T-helper 9 cell (primary cell): ENCODE results near the gene CNTNAP5.

Experiments
- DNase-seq: peaks from one replicate; pipeline ENCODE4 v3.0.0-alpha.2; 2020

Gene CNTNAP5

GRCh38 chr2:124159166-124159565 lies 134.1 kb downstream of the CNTNAP5 start:
- DNase-seq = no peak

DNA sequence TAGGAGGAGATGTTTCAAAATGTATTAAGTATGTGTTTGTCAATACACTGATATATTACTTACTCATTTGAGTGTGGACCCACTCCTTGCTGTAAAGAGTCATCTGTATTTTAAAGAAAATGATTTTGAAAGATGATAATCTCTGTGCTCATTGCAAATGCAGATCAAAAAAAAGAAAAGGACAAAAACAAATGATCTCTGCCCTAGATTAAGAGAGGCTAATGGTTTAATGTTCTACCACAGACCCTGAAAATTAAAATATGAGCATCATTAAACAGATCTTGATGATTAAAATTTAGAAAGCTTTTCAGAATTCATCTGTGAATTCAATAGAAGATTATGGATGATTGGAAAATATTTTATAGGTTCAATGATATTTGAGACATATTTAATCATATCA lies 136.5 kb downstream of the CNTNAP5 start:
- no peak for DNase-seq

DNA sequence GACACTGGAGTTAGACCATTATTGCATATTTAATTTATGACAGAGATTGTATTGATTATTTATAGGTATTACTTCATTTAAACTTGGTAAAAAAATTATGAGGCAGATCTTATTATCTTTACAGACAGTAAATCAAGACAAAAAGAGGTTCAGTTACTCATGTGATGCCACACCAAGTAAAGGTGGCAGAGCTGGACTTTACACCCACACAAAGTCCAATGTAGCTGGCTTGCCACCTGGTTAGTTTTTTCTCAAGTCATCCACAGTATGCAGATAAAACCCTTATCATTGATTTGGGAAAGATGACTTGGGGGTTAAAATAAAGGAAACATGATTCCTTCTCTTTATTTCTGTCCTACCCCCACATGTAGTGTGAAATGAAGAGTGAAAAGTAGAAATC lies 137.2 kb downstream of the CNTNAP5 start:
- DNase-seq = no peak

DNA sequence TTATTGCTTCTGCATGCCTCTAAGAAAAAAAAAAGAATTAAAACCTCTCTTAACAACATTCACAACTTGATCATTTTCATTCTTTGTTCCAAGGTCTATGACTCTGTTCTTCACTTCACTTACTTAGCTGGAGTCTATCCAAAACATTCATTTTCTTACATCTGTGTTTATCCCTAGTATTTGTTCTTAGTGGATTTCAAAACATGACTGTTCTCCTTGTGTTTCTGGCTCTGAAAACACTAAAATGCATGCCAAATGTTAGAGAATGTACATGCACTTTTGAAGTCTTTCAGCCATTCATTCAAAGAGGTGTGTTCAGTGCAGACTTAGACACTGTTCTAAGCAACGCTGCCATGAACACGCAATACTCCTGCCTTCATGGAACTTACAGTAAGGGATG lies 138.8 kb downstream of the CNTNAP5 start:
- no peak for DNase-seq

DNA sequence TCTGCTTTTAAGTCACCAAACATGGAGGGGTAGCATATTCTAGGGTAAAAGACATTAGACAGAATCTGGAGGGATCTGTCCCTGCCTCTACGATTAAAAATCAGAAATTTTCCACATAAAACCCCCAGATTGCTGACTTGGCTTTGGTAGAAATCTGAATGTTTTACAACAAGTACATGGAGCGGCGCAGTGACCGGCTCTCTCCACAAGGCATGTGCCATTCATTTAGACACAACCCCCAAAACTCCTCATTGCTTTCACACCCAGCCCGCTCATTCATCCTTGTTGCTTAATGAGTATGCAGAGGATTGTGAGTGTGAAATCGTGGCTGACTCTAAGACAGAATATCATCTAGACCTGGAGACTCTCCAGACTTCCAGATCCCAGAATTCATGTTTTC lies 140.6 kb downstream of the CNTNAP5 start:
- DNase-seq = no peak

DNA sequence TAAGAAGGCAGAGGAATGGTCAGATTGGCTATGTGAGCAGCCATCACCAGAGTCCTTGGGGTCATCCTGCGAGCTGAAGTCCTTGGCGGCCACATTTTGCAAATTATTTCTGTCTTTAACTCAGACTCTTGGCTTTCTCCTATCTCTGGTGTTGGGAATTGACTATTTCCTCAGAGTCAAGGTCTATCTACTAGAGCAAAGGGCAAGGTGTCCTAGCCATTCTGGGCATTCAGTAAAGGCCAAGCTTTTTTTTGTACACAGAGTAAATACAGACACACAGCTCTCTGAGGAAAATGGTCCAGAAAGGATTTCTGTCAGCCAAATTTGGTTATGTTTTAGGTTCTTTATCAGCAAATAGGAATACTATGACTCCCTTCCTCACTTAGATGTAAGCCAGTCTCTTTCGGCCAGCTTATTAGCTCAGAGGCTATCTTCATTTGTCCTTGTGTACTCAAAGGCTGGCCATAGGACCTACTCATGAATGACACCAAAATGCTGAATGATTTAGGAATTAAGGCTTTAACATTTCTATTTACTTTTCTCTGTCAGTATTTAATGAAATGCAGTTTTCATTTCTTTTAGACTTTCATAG lies 146.5 kb downstream of the CNTNAP5 start:
- DNase-seq = no peak

DNA sequence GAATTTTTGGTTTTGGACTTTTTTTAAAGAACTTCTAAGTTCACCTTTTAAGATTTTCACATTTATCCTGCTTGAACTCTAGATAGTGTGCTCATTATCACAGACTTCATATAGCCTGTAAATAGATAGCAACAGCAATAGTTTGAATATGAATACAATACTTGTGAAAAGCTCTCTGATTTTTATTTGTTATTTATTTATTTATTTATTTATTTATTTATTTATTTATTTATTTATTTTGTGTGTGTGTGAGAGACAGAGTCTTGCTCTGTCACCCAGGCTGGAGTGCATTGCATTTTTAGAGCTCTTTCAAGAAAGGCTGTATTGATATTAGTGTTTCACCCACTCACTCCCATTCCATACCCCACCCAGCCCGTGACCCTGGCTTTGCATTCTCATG lies 153.6 kb downstream of the CNTNAP5 start:
- no peak for DNase-seq

GRCh38 chr2:124180635-124181034 lies 155.5 kb downstream of the CNTNAP5 start:
- no peak for DNase-seq

GRCh38 chr2:124186801-124187200 lies 161.7 kb downstream of the CNTNAP5 start:
- DNase-seq = no peak

DNA sequence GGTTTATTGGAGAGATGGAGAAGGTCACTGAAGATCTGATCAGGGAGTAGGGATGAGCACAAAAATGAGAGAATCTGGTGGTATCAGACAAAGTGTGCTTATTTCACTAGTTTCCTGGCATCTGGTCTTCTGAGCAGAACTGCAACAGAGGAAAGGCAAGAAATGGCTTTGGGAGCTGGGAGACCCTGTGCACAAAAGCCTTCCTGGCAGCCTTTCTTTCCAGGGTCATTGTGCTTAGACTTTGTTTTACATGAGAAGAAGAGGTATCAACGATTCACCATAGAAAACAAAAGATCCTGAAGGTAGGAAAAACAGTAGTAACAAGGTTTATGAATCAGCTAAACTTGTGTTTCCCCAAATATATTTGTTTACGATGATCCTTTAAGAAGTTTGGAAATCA lies 162.9 kb downstream of the CNTNAP5 start:
- no peak for DNase-seq

- DNase-seq = no peak
These were observed 168.6 kb downstream of the CNTNAP5 start for GRCh38 chr2:124193706-124194105.

- DNase-seq = no peak
These were observed 176.6 kb downstream of the CNTNAP5 start for GRCh38 chr2:124201713-124202112.

DNA sequence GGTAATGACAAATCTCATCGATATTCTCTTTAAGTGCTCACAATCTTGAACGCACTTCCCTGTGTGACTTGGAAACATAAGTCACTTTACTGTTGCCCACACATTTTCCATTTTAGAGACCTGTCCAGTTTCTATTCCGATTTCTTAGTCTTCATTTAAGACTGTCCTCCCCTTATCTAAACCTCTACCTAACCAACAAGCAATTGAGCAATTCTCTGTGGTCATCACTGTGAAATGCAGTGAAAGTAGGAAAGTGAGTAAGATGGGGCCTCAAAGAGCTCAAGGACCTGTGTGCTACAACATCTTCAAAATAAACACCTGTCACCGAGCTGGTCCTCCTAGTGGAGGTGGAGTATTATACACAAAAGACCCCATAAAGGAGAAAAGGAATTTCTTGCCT lies 184.4 kb downstream of the CNTNAP5 start:
- no peak for DNase-seq

- no peak for DNase-seq
These were observed 186.4 kb downstream of the CNTNAP5 start for GRCh38 chr2:124211461-124211860.

DNA sequence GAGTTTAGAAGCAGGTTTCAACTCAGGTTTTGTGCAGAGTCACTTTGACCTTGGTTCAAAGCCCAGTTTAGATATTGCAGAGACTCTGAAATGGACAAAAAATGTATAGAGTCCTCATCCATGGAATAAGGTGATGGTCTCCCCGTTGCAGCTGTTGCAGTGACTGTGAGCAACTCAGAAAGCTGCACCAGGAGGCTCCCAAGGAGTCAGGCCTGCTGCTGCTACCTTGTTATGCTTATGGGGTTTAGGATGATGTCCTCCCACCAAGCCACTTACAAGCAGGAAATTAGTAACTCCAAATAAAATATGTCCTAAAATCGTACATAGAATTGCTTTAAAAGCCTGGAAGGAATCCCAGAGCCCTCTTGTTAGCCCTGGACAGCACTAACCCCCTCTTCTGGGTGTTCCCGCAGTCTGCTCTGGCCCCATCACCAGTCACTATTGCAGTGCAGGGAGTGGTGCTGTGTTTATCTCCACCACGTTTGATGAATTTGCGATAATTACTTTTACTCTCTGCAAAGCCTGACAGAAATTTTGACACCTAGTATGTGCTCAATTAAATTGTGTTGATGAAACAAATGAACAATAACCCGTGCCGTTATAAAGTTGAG lies 189.0 kb downstream of the CNTNAP5 start:
- DNase-seq = no peak

DNA sequence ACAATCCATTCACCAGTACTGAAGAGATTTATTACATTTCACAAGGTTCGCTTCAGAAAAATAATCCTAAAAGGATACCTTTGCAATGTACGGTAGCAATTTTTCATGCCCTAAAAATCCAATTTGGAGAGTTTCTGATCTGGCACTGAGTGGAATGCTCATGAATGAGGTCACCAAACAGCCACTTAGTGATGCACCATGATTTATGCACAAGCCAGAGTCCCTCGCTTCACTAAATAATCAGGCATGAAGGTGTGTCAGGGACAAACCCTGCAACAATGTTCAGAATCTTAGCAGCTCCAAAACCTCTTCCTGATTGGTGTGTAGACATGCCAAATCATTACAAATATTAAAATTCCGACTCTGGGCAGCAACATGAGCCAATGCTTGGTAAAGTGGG lies 221.1 kb downstream of the CNTNAP5 start:
- no peak for DNase-seq

DNA sequence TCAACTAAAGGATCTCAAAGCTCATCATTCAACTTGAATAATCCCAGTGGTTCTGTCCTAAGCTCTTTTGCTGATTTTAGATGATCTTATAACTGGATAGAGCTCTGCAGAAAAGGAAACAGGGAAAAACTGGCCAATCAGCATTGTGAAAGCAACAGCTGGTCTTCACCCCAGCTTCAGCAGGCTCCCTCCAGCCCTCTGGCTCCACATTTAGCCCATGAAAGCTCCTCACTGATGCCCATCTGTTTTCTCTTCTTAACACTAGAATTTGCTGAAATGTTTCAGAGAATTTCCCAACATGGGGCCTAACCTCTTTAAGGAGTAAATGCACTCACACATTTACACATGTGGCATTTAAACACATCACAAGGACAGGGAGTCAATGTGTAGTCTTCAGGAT lies 223.3 kb downstream of the CNTNAP5 start:
- no peak for DNase-seq

GRCh38 chr2:124250433-124250832 lies 225.3 kb downstream of the CNTNAP5 start:
- no peak for DNase-seq

DNA sequence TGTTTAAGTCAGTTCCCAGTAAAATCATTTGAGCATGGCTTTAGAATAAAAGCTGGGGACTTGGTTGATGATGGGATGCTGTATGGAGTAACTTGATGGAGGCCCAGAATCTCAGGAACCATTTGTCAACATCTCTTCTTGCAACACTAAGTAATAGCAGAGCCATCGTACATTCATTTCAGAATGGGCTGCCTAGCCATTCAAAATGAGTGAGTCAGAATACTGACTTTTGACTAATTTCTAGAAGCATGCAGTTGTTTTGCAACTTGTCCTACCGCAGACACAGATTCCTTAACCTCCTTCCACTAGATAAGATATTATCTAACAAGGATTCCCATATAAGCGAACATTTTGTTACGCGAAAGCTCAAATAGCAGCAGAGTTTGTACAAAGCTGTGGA lies 229.5 kb downstream of the CNTNAP5 start:
- DNase-seq = no peak

DNA sequence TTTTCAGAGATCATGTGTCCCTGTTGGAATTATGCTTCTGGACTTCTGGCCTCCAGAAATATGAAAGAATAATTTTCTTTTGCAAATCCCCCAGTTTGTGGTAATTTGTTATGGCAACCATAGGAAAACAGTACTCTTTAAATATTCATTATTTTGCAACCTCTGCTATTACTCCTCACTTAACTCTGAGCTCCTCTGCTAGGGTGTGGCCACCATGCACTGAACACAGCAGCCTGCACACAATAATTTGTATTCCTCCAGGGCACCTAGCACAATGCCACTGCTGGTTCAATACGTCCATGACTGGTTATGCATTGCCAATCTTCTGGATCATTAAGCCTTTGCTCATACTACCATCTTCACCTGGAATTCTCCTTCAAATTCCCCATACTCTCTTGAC lies 232.0 kb downstream of the CNTNAP5 start:
- no peak for DNase-seq

GRCh38 chr2:124258140-124258880 lies 233.2 kb downstream of the CNTNAP5 start:
- DNase-seq = no peak

DNA sequence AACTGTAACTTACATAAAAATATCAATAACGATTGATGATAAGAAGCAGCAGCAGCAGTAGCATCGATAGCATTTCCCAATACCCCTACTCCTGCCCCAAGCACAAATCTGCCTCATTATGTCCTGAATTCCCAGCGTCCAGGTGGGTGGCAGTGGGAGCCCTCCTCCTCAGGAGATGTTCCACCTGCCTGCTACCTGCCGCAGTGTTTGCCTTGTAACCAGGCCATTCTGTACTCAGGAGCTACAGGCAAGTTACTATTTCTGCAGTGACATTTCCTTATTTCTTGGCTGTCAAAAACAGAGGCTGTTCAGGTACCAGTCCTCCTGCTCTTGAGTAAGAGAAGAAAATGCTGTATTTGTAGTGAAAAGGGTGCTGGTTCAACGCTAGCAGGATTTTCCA lies 236.4 kb downstream of the CNTNAP5 start:
- DNase-seq = no peak

DNA sequence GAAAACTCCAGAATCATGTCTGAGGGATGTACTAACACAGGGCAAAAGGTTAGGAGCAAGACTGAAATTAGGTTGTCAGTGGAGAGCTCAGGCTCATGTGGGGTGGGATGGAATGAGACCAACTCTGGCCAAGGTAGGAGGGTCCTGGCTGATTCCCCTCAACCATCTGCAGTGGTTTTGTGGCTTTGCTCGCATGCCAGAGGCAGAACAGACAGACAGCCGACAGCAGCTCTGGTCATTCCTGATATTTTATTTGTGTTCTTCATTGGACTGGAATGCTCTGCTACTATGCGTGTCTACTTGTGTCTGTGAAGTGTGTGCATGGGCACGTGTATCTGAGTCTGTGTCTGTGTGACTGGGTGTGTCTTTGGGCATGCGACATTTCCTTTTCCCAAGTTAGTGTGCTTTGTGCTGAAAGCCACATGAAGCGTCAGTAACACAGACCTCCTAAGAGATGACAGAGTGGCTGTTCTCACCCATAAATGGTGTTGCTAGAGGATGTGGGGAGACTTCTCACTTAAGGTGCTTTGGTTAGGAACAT lies 239.5 kb downstream of the CNTNAP5 start:
- no peak for DNase-seq

DNA sequence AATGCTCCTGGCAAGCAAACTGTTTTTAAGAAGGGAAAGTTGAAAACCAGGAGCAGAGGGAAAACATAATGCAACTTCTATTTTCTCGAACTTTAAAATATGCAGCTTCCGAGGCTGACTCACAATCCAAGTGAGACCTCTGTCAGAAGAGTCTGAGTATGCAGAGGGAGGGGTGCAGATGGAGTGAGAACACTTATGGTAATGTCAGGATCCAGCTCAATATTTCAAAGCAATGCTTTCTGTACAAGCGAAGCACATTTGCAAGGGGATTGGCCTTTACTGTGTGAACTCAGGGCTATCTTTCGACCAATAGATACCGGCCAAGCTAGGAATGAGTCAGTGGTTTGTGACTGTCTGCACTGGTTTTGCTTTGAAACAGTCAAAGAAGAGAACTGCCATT lies 242.7 kb downstream of the CNTNAP5 start:
- no peak for DNase-seq
